HG03139 (cell line): ENCODE data around the gene KIF16B.

Experiments used
- ATAC-seq: cut with Tn5 transposase; IDR thresholded peaks from one replicate; pipeline ENCODE4 v1.9.1; 2021; ENCODE audit not compliant: unreplicated experiment

Gene KIF16B

GRCh38 chr20:16485401-16485800 lies 87.8 kb downstream of the KIF16B start:
- no peak for ATAC-seq

GRCh38 chr20:16483024-16483423 lies 90.2 kb downstream of the KIF16B start:
- ATAC-seq = no peak

- ATAC-seq = no peak
These were observed 91.3 kb downstream of the KIF16B start for GRCh38 chr20:16481977-16482376.

- no peak for ATAC-seq
These were observed 93.6 kb downstream of the KIF16B start for GRCh38 chr20:16479666-16480065.

GRCh38 chr20:16477632-16478031 lies 95.6 kb downstream of the KIF16B start:
- ATAC-seq = no peak

- ATAC-seq = no peak
These were observed 97.2 kb downstream of the KIF16B start for GRCh38 chr20:16476032-16476431.

- no peak for ATAC-seq
These were observed 98.0 kb downstream of the KIF16B start for GRCh38 chr20:16475225-16475624.

- no peak for ATAC-seq
These were observed 98.9 kb downstream of the KIF16B start for GRCh38 chr20:16474363-16474762.

GRCh38 chr20:16472045-16472872 lies 101.0 kb downstream of the KIF16B start:
- ATAC-seq = no peak

- ATAC-seq = no peak
These were observed 103.8 kb downstream of the KIF16B start for GRCh38 chr20:16469395-16469905.

- ATAC-seq = no peak
These were observed 110.5 kb downstream of the KIF16B start for GRCh38 chr20:16462711-16463110.

GRCh38 chr20:16459019-16459700 lies 114.1 kb downstream of the KIF16B start:
- no peak for ATAC-seq

GRCh38 chr20:16457514-16457913 lies 115.7 kb downstream of the KIF16B start:
- no peak for ATAC-seq

- ATAC-seq = no peak
These were observed 117.9 kb downstream of the KIF16B start for GRCh38 chr20:16455324-16455723.

- ATAC-seq = no peak
These were observed 121.3 kb downstream of the KIF16B start for GRCh38 chr20:16451982-16452381.

GRCh38 chr20:16451001-16451400 lies 122.2 kb downstream of the KIF16B start:
- ATAC-seq = no peak

- ATAC-seq = no peak
These were observed 126.3 kb downstream of the KIF16B start for GRCh38 chr20:16446991-16447390.

- ATAC-seq = no peak
These were observed 127.0 kb downstream of the KIF16B start for GRCh38 chr20:16446246-16446645.

GRCh38 chr20:16445482-16445881 lies 127.8 kb downstream of the KIF16B start:
- no peak for ATAC-seq

GRCh38 chr20:16444057-16444777 lies 129.0 kb downstream of the KIF16B start:
- no peak for ATAC-seq

GRCh38 chr20:16441546-16442164 lies 131.6 kb downstream of the KIF16B start:
- ATAC-seq = no peak
